Thyroid gland (tissue), 4 donors: Measurements from ENCODE around the gene GFRA1.

Experiments
- POLR2A ChIP-seq, 2 donors: fragments of 450-650 bp; IDR thresholded peaks; one replicate each; pipeline ENCODE4 v1.6.1; 2017; ENCODE audit warnings: antibody characterized with exemption in 2 of 2, mild to moderate bottlenecking in 2 of 2, moderate library complexity in 1 of 2
- TF ChIP-seq, protein P1 (sequence below), 6 experiments: fragments of 200-600 bp in 3 of 6; fragments of 450-650 bp in 3 of 6; sonication (generic) in 3 of 6; IDR thresholded peaks; one replicate each; pipeline ENCODE4 v1.5.1; 2016 to 2019; ENCODE audit warnings: antibody characterized with exemption in 6 of 6, mild to moderate bottlenecking in 2 of 6, inconsistent platforms in 1 of 6, moderate library complexity in 1 of 6

DNA sequence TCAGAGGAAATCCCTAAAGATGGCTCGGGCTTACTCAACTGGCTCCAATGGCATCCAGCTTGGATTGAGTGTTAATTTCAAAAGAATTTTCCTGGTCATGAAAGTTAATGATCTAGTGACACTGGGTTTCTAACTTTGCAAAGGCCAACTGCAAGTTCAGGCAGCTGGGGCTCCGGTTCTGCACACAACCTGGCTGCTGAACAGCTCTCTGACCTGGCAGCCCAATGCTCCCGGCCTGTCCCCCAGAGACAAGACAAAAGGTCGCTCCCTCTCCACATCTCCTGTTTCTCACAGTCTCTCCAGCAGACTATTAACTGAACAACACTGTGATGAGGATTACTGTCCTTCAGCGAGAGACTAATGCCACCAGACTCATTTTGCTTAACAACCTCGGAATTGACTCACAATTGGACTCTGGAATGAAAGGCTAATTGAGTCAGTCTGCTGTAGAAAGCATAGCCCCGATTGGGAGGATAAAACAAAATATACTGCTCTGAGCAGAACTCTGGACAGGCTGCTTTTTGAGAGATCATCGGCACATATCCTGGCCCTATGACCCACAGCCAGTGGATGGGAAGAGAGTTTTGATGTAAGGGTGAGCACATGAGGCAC lies 174.5 kb downstream of the GFRA1 start:
- no peak for TF ChIP-seq POLR2A (IDR thresholded peaks at IDR 0.05)
- TF ChIP-seq, protein P1, sequence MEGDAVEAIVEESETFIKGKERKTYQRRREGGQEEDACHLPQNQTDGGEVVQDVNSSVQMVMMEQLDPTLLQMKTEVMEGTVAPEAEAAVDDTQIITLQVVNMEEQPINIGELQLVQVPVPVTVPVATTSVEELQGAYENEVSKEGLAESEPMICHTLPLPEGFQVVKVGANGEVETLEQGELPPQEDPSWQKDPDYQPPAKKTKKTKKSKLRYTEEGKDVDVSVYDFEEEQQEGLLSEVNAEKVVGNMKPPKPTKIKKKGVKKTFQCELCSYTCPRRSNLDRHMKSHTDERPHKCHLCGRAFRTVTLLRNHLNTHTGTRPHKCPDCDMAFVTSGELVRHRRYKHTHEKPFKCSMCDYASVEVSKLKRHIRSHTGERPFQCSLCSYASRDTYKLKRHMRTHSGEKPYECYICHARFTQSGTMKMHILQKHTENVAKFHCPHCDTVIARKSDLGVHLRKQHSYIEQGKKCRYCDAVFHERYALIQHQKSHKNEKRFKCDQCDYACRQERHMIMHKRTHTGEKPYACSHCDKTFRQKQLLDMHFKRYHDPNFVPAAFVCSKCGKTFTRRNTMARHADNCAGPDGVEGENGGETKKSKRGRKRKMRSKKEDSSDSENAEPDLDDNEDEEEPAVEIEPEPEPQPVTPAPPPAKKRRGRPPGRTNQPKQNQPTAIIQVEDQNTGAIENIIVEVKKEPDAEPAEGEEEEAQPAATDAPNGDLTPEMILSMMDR (IDR thresholded peaks at IDR 0.05): no peak
